ENCODE data around the gene CYTIP. TPM values are rescaled to one million over a fixed set of nuclear protein-coding genes. Genes with fewer than 3 reads are reported as not detected.

CYTIP gene
- total and polyA plus RNA-seq, 9 of the 15 experiments (the other 6 are each of a cell fraction or from before 2014, with no cell fraction given), result 0.03 to 0.35 (median 0.26) TPM; not detected in 1

DNA sequence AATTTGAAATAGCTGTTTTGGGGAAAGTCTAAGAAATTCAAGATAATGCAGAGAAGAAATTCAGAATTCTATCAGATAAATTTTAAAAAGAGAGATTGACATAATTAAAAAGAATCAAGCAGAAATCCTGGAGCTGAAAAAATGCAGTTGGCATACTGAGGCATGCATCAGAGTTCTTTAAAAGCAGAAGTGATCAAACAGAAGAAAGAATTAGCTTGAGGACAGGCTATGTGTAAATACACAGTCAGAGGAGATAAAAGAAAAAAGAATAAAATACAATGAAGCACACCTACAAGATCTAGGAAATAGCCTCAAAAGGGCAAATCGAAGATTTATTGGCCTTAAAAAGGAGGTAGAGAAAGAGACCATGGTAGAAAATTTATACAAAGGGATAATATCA, 57.1 kb downstream of the CYTIP start:
- intact Hi-C loops (cut with micrococcal nuclease) (no loop called here), in situ Hi-C loops (cut with MboI) (no loop called here)
- Histone ChIP-seq H3K4me1 (replicated peaks in 1 of 2; ENCODE audit: control insufficient read depth in 2 of 2, insufficient read depth in 2 of 2, low read length in 2 of 2) (no peaks in the 10 kb centered on the region), H3K9me1 (ENCODE audit: control insufficient read depth, insufficient read depth, low read length) (no peaks in the 10 kb centered on the region), H3K4me2 (ENCODE audit: insufficient read depth, low read length) (no peak overlapping the region), H3K4me3 (no peak overlapping the region), H3K9ac (ENCODE audit: insufficient read depth in 1 of 2, low read depth in 2 of 2, low read length in 2 of 2) (no peak overlapping the region), H3K79me2 (ENCODE audit: control insufficient read depth, insufficient read depth, low read length) (no peaks in the 10 kb centered on the region), H3K27me3 (ENCODE audit: control insufficient read depth in 2 of 2, insufficient read depth in 2 of 2, low read length in 2 of 2) (no peaks in the 10 kb centered on the region), H2AFZ (ENCODE audit: low read depth, low read length) (no peak overlapping the region), H3K9me3 (replicated peaks; ENCODE audit: control insufficient read depth, insufficient read depth, low read depth, low read length) (no peaks in the 10 kb centered on the region), H4K20me1 (replicated peaks; ENCODE audit: control insufficient read depth, insufficient read depth, low read length) (no peaks in the 10 kb centered on the region), H3K27ac (ENCODE audit: extremely low read depth, low read depth, low read length) (no peak overlapping the region), H3K36me3 (ENCODE audit: control insufficient read depth, insufficient read depth, low read length) (no peaks in the 10 kb centered on the region)
- WGBS (ENCODE audit: insufficient coverage, low coverage, missing lambda C conversion rate), result 0% methylated on average over 1 of the region's 1 CpG
- ChIA-PET CTCF (ENCODE audit: low intra/inter-chr PET ratio) (no interaction called here), POLR2A (no interaction called here)
- no peak for FAIRE-seq
- DNase-seq (ENCODE audit: extremely low read depth in 1 of 4, low spot score in 3 of 4), result no peak
- no TSS peak for BruUV-seq (replicated peaks)
- no peak for ATAC-seq
- no peak for TF ChIP-seq FUS (optimal IDR thresholded peaks at IDR 0.05; ENCODE audit: low read depth, low read length)
- TF ChIP-seq PHF20 (IDR thresholded peaks at IDR 0.05; ENCODE audit: partially characterized antibody), result no peak
- TF ChIP-seq, protein P1, sequence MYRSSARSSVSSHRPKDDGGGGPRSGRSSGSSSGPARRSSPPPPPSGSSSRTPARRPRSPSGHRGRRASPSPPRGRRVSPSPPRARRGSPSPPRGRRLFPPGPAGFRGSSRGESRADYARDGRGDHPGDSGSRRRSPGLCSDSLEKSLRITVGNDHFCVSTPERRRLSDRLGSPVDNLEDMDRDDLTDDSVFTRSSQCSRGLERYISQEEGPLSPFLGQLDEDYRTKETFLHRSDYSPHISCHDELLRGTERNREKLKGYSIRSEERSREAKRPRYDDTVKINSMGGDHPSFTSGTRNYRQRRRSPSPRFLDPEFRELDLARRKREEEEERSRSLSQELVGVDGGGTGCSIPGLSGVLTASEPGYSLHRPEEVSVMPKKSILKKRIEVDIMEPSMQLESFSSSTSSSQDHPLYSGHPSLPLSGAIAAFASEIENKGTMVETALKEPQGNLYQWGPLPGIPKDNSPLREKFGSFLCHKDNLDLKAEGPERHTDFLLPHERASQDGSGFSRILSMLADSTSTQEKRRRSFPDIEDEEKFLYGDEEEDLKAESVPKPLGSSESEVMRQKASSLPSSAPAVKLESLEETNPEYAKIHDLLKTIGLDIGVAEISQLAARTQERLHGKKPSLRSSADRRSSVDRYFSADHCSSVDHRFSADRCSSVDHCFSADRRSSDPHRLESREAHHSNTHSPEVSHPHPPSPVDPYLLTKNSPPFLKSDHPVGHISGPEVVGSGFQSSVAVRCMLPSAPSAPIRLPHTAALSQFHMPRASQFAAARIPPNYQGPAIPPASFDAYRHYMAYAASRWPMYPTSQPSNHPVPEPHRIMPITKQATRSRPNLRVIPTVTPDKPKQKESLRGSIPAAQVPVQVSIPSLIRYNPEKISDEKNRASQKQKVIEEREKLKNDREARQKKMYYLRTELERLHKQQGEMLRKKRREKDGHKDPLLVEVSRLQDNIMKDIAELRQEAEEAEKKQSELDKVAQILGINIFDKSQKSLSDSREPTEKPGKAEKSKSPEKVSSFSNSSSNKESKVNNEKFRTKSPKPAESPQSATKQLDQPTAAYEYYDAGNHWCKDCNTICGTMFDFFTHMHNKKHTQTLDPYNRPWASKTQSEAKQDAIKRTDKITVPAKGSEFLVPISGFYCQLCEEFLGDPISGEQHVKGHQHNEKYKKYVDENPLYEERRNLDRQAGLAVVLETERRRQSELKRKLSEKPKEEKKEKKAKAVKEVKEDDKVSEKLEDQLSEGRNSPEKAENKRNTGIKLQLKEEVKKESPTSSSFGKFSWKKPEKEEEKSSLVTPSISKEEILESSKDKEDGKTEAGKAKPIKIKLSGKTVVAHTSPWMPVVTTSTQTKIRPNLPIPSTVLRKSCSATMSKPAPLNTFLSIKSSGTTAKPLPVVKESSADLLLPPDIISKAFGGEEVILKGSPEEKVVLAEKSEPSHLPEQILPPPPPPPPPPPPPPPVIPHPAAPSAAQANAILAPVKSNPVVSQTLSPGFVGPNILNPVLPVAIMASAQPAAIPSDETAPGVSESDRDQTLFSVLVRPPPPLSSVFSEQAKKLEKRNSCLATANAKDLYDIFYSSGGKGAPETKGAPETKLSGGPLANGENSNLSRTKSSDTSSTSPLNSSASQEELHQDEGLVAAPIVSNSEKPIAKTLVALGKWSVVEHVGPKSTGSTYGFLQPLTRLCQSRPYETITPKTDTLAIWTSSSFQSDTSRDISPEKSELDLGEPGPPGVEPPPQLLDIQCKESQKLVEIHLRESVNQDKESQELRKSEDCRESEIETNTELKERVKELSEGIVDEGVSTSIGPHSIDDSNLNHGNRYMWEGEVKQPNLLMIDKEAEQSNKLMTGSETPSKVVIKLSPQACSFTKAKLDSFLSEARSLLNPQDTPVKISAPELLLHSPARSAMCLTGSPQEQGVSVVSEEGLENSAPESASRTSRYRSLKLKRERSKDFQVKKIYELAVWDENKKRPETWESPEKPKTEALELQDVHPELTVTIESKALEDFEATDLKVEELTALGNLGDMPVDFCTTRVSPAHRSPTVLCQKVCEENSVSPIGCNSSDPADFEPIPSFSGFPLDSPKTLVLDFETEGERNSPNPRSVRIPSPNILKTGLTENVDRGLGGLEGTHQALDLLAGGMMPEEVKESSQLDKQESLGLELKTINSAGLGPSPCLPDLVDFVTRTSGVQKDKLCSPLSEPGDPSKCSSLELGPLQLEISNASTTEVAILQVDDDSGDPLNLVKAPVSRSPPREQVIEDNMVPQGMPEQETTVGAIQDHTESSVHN (IDR thresholded peaks at IDR 0.05; ENCODE audit: borderline replicate concordance in 1 of 2, low read depth in 1 of 2), result no peak
- no peak for TF ChIP-seq THRAP3 (IDR thresholded peaks at IDR 0.05; ENCODE audit: borderline replicate concordance)
- TF ChIP-seq RBM34 (IDR thresholded peaks at IDR 0.05; ENCODE audit: borderline replicate concordance, insufficient read depth, low read length), result no peak
- no peak for TF ChIP-seq SLC30A9 (CRISPR knock-in tag; IDR thresholded peaks at IDR 0.05)
- TF ChIP-seq HDAC8 (tag; IDR thresholded peaks at IDR 0.05), result no peak
- no peak for TF ChIP-seq ZFX (CRISPR knock-in tag; IDR thresholded peaks at IDR 0.05)
- TF ChIP-seq YY1 (IDR thresholded peaks at IDR 0.05; ENCODE audit: borderline replicate concordance in 1 of 3, control insufficient read depth in 1 of 3, extremely low read depth in 1 of 3, insufficient read depth in 3 of 3, insufficient read length in 1 of 3, insufficient replicate concordance in 2 of 3, low read depth in 1 of 3, low read length in 2 of 3), result no peak
- TF ChIP-seq HDAC3 (IDR thresholded peaks at IDR 0.05; ENCODE audit: borderline replicate concordance, partially characterized antibody), result no peak
- no peak for TF ChIP-seq TEAD2 (tag; IDR thresholded peaks at IDR 0.05)
- TF ChIP-seq RFX7 (CRISPR knock-in tag; IDR thresholded peaks at IDR 0.05), result no peak
- TF ChIP-seq ZC3H11A (IDR thresholded peaks at IDR 0.05; ENCODE audit: low read depth, low read length), result no peak
- TF ChIP-seq SAFB (IDR thresholded peaks at IDR 0.05; ENCODE audit: borderline replicate concordance, low read depth, low read length), result no peak
- TF ChIP-seq ZNF316 (IDR thresholded peaks at IDR 0.05), result no peak
- TF ChIP-seq ZC3H4 (CRISPR knock-in tag; IDR thresholded peaks at IDR 0.05; ENCODE audit: borderline replicate concordance), result no peak
